Glutamatergic neuron (in vitro differentiated cells): ENCODE data around the gene SLC2A1. TPM values are rescaled to one million over a fixed set of nuclear protein-coding genes. Genes with fewer than 3 reads are reported as not detected.

Experiments
- DNase-seq: peaks from one replicate; pipeline ENCODE4 v3.0.0; 2022
- H3K27ac Mint-ChIP-seq: one replicate; pipeline ENCODE4 v1.8.0; 2020; ENCODE audit warnings: mild to moderate bottlenecking, mixed read lengths, inconsistent platforms; ENCODE audit not compliant: unreplicated experiment
- H3K27me3 Mint-ChIP-seq: one replicate; pipeline ENCODE4 v1.8.0; 2020; ENCODE audit warnings: mild to moderate bottlenecking, moderate library complexity, mixed read lengths, inconsistent platforms; ENCODE audit not compliant: unreplicated experiment
- H3K36me3 Mint-ChIP-seq: one replicate; pipeline ENCODE4 v1.8.0; 2020; ENCODE audit warnings: mild to moderate bottlenecking, mixed read lengths, inconsistent platforms; ENCODE audit not compliant: unreplicated experiment
- H3K4me1 Mint-ChIP-seq: one replicate; pipeline ENCODE4 v1.8.0; 2020; ENCODE audit warnings: mild to moderate bottlenecking, low read depth, mixed read lengths, inconsistent platforms; ENCODE audit not compliant: unreplicated experiment
- H3K4me3 Mint-ChIP-seq: one replicate; pipeline ENCODE4 v1.8.0; 2020; ENCODE audit warnings: mild to moderate bottlenecking, mixed read lengths, inconsistent platforms; ENCODE audit not compliant: unreplicated experiment
- H3K9me3 Mint-ChIP-seq: one replicate; pipeline ENCODE4 v1.8.0; 2020; ENCODE audit warnings: mild to moderate bottlenecking, moderate library complexity, mixed read lengths, inconsistent platforms; ENCODE audit not compliant: unreplicated experiment
- total RNA-seq: library from RNA; stranded (reverse); fragmentation: NEBNext Ultra II Directional; extraction: Animal tissue kit (Norgen Biotek cat#: 25700); gene quantifications from one replicate; pipeline ENCODE4 v1.2.1, GENCODE V29; 2021; ENCODE audit not compliant: unreplicated experiment
- TF ChIP-seq, protein P1 (sequence below): fragments of 200-600 bp; sonication (generic); IDR thresholded peaks from one replicate; pipeline ENCODE4 v1.5.0; 2021; ENCODE audit not compliant: partially characterized antibody, unreplicated experiment

Gene SLC2A1
- total RNA-seq, 1 donor from 2014 or later = 25.0 TPM

DNA sequence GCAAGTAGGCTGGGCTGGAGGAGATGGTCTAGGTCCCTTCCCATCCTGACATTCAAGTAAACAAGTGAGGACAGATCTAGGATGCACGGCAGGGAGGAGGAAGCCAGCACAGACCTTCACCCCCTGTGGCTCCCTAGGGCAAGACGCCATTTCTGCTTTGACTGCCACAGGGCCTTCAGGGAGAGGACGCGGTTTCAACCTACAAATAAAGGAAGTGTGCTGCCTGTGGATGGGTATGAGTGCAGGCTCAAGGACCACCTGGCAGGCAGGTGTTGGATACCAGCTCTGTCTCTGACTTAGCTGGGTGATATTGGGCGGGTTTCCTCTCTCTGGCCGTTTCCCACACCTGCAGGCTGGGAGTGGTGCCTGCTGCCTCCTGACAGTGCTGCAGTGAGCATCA lies 16.2 kb downstream of the SLC2A1 start:
- Mint-ChIP-seq H3K36me3 (peaks cover 2% of the 10 kb centered on the region), H3K27ac (no peak overlapping the region), H3K9me3 (peaks cover 1% of the 10 kb centered on the region), H3K27me3 (peaks cover 5% of the 10 kb centered on the region), H3K4me1 (peaks cover 7% of the 10 kb centered on the region), H3K4me3 (no peak overlapping the region)
- TF ChIP-seq, protein P1, sequence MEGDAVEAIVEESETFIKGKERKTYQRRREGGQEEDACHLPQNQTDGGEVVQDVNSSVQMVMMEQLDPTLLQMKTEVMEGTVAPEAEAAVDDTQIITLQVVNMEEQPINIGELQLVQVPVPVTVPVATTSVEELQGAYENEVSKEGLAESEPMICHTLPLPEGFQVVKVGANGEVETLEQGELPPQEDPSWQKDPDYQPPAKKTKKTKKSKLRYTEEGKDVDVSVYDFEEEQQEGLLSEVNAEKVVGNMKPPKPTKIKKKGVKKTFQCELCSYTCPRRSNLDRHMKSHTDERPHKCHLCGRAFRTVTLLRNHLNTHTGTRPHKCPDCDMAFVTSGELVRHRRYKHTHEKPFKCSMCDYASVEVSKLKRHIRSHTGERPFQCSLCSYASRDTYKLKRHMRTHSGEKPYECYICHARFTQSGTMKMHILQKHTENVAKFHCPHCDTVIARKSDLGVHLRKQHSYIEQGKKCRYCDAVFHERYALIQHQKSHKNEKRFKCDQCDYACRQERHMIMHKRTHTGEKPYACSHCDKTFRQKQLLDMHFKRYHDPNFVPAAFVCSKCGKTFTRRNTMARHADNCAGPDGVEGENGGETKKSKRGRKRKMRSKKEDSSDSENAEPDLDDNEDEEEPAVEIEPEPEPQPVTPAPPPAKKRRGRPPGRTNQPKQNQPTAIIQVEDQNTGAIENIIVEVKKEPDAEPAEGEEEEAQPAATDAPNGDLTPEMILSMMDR = no peak
- no peak for DNase-seq

DNA sequence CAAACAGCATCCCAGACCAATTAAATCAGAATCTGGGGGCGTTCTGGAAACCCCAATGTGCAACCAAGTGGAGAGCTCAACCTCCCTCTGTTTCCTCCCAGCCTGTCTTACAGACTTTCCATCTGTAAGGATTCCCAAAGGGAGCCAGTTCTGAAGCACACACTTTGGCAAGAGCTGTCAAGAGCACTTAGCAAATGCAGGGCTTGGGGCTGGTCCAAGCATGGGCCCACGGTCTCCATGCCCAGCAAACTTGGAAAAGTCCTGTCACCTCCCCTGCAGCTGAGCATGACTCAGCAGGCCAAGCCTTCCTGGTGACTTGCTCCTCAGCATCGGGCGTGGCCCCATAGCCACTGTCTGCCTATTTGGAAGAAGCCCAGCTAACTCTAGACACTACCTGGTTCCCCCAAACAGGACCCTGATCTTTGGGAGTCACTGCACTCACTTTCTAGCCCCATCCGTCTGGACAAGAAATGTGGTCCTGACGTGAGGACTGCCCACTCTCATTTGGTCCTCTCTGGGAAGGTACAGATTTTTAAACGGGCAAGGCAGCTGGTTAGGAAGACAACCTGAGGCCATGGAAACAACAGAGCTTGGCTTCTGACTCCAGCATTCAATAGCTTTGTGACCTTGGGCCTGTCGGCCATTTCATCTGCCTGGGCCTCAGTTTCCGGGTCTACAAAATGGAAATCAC lies 16.9 kb downstream of the SLC2A1 start:
- no peak for DNase-seq
- H3K36me3 Mint-ChIP-seq = peaks cover 3% of the 10 kb centered on the region
- no peaks in the 10 kb centered on the region for H3K9me3 Mint-ChIP-seq
- H3K27ac Mint-ChIP-seq = no peak overlapping the region
- H3K4me3 Mint-ChIP-seq = no peak overlapping the region
- H3K4me1 Mint-ChIP-seq = peaks cover 9% of the 10 kb centered on the region
- H3K27me3 Mint-ChIP-seq = peaks cover 6% of the 10 kb centered on the region
- TF ChIP-seq, protein P1 = no peak

DNA sequence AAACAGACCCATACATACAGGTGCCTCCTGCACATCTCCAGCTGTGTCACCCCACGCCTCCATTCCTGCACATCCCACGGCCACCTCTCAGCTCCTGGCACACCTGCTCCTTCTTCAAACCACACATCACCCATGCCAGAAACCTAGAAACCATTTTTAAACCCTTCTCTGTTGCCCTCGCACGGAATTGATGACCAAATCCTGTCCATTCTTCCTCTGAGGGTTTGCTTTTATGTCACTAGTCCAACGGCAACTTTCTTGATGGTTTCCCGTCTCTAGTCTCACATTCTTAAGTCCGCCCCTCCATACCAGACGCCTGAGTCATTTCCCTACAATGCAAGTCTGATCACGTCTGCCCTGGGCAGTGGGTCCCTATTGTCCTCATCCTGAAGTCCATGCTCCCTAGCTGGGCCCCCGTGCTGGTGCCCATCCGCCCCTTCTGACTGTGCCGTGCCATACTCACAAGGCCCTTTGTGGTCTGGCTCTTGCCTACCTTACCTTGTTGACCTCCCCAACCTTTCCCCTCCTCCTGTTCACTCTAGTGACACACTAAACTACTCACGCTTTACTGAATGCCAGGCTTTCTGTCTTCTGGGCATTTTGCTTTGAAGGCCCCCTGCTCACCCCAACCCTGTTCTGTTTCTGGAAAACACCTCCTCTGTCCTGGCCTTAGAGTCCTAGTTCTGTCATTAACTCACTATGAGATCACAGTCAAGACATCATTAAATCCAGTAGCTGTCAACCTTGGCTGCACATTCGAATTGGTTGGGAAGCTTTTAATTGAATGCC lies 17.6 kb downstream of the SLC2A1 start:
- no peak for DNase-seq
- no peaks in the 10 kb centered on the region for H3K9me3 Mint-ChIP-seq
- TF ChIP-seq, protein P1 = no peak
- H3K36me3 Mint-ChIP-seq = peaks cover 3% of the 10 kb centered on the region
- peaks cover 9% of the 10 kb centered on the region for H3K27me3 Mint-ChIP-seq
- H3K4me1 Mint-ChIP-seq = peaks cover 9% of the 10 kb centered on the region
- no peak overlapping the region for H3K4me3 Mint-ChIP-seq
- H3K27ac Mint-ChIP-seq = peak overlapping the region; percentile 5

DNA sequence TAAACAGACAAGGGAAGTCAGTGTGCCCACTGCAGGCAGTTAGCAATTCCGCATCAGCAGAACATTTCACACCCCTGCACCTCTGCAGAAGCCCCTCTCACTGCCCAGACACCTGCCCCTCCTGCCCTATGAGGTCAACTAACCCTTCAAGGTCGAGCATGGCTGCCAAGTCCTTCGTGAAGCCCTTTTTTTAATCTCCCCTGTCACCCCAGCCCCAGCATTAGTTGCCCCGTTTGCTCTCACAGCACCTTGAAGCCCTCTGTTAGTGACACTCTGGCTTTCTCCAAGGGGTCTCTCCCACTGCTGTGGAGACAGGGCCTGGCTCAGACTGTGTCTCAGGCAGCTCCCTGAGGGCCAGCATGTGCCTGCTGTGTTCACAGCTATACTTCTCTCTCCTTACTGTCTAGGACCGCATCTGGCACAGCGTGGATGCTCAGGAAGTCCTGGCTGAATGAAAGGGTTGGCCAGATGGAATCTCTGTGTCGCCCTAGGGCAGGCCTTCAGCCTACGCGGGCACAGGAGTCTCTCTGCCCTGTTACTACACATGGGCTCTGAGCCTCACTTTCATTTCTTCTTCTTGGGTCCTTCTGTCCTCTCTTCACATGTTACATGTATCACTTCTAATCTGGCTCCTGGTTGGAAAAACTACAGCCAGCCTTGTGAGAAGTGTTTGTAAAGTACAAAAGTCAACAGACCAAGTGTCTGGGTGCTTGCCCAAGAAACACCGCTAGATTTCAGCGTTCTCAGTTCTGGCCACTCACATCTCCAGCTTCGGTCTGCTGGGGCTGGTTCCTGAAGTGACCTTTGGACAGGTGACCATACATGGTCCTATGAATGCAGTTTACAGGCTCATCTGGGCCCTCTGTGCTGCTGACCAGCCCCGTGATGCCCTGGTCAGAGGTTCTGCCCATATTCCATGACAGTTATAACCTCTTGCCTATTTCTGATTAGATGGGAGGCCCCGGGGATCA lies 19.7 kb downstream of the SLC2A1 start:
- peaks cover 3% of the 10 kb centered on the region for H3K36me3 Mint-ChIP-seq
- peaks cover 3% of the 10 kb centered on the region for H3K4me1 Mint-ChIP-seq
- no peak for DNase-seq
- H3K27ac Mint-ChIP-seq = no peak overlapping the region
- no peak overlapping the region for H3K4me3 Mint-ChIP-seq
- TF ChIP-seq, protein P1 = no peak
- H3K27me3 Mint-ChIP-seq = peaks cover 7% of the 10 kb centered on the region
- no peaks in the 10 kb centered on the region for H3K9me3 Mint-ChIP-seq
